ENCODE data around the gene HLA-E. TPM values are rescaled to one million over a fixed set of nuclear protein-coding genes. Genes with fewer than 3 reads are reported as not detected.
A peak's percentile ranks its signal among the peaks of the same experiment; 100 is the strongest.

HLA-E gene
- total RNA-seq (ENCODE audit: unreplicated experiment): 274 TPM
- long read RNA-seq, transcript HLA-E-201 (8 exons, 2,601 nt): major isoform, 217 of 259 reads
- long read RNA-seq, partial matches to known transcripts: 21 of 259 reads
- long read RNA-seq, other reads (novel, unspliced or antisense): 21 of 259 reads

DNA sequence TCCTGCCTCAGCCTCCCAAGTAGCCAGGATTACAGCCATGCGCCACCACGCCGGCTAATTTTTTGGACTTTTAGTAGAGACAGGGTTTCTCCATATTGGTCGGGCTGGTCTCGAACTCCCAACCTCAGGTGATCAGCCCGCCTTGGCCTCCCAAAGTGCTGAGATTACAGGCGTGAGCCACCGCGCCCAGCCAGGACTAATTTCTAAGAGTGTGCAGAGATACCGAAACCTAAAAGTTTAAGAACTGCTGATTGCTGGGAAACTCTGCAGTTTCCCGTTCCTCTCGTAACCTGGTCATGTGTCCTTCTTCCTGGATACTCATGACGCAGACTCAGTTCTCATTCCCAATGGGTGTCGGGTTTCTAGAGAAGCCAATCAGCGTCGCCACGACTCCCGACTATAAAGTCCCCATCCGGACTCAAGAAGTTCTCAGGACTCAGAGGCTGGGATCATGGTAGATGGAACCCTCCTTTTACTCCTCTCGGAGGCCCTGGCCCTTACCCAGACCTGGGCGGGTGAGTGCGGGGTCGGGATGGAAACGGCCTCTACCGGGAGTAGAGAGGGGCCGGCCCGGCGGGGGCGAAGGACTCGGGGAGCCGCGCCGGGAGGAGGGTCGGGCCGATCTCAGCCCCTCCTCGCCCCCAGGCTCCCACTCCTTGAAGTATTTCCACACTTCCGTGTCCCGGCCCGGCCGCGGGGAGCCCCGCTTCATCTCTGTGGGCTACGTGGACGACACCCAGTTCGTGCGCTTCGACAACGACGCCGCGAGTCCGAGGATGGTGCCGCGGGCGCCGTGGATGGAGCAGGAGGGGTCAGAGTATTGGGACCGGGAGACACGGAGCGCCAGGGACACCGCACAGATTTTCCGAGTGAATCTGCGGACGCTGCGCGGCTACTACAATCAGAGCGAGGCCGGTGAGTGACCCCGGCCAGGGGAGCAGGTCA, at the start of gene HLA-E:
Gene HLA-E, plus strand, starts transcription at position 429 of the 945 bp plus-strand sequence. Its CDS starts 23 bp downstream, at position 452.
- H3K4me3 Mint-ChIP-seq (ENCODE audit: unreplicated experiment): peak within 1 kb of the TSS; percentile 97
- peaks cover 42% of the 10 kb centered on the region for H3K4me1 Mint-ChIP-seq (ENCODE audit: unreplicated experiment)
- peaks cover 11% of the 10 kb centered on the region for H3K27me3 Mint-ChIP-seq (ENCODE audit: unreplicated experiment)
- peak within 1 kb of the TSS; percentile 96 for H3K27ac Mint-ChIP-seq (ENCODE audit: unreplicated experiment)
- TF ChIP-seq, protein P1, sequence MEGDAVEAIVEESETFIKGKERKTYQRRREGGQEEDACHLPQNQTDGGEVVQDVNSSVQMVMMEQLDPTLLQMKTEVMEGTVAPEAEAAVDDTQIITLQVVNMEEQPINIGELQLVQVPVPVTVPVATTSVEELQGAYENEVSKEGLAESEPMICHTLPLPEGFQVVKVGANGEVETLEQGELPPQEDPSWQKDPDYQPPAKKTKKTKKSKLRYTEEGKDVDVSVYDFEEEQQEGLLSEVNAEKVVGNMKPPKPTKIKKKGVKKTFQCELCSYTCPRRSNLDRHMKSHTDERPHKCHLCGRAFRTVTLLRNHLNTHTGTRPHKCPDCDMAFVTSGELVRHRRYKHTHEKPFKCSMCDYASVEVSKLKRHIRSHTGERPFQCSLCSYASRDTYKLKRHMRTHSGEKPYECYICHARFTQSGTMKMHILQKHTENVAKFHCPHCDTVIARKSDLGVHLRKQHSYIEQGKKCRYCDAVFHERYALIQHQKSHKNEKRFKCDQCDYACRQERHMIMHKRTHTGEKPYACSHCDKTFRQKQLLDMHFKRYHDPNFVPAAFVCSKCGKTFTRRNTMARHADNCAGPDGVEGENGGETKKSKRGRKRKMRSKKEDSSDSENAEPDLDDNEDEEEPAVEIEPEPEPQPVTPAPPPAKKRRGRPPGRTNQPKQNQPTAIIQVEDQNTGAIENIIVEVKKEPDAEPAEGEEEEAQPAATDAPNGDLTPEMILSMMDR (IDR thresholded peaks at IDR 0.05; ENCODE audit: unreplicated experiment): no peak
- H3K9me3 Mint-ChIP-seq (ENCODE audit: unreplicated experiment): no peaks in the 10 kb centered on the region
- H3K36me3 Mint-ChIP-seq (ENCODE audit: low read depth, unreplicated experiment): peaks cover 31% of the 10 kb centered on the region
- peak; percentile 79 for DNase-seq (ENCODE audit: low spot score)

- TF ChIP-seq, protein P1 (IDR thresholded peaks at IDR 0.05; ENCODE audit: unreplicated experiment): no peak
- Mint-ChIP-seq H3K36me3 (ENCODE audit: low read depth, unreplicated experiment) (no peaks in the 10 kb centered on the region), H3K4me1 (ENCODE audit: unreplicated experiment) (no peaks in the 10 kb centered on the region), H3K27me3 (ENCODE audit: unreplicated experiment) (peaks cover 2% of the 10 kb centered on the region), H3K4me3 (ENCODE audit: unreplicated experiment) (no peak overlapping the region), H3K9me3 (ENCODE audit: unreplicated experiment) (no peaks in the 10 kb centered on the region), H3K27ac (ENCODE audit: unreplicated experiment) (no peak overlapping the region)
- no peak for DNase-seq (ENCODE audit: low spot score)
Measured at GRCh38 chr6:30441171-30441570, 48.1 kb upstream of the HLA-E start.

DNA sequence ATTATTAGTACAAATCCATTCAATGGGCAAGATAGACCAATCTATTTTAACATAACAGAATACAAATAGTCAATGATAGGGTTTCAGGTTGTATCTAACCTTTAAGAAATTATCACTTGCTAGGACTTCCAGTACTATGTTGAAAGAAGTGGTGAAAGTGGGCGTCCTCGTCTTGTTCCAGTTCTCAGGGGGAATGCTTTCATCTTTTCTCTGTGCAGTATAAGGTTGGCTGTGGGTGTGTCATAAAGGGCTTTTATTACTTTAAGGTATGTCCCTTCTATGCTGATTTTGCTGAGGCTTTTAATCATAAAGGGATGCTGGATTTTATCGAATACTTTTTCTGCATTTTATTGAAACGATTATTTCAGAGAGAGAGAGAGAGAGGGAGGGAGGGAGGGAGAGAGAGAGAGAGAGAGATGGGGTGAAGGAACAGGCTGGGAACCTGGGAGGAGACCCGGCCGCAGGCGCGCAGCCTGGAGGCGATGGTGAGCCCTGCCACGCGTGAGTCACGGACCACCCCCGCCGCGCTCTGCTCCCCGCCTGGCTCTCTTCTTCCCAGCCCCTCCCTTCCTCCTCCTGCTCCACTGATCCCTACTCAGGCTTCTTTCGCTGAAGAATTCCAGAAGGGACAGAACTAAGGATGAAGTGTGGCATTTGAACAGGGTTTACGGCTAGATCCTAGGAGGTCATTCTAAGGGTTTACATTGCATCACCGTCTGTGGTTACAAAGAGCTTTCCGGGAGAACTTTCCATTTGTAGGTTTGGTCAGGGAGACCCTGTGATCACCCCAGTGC, 45.5 kb upstream of the HLA-E start:
- Mint-ChIP-seq H3K27me3 (ENCODE audit: unreplicated experiment) (peaks cover 2% of the 10 kb centered on the region), H3K4me3 (ENCODE audit: unreplicated experiment) (no peak overlapping the region), H3K27ac (ENCODE audit: unreplicated experiment) (no peak overlapping the region), H3K9me3 (ENCODE audit: unreplicated experiment) (no peaks in the 10 kb centered on the region), H3K36me3 (ENCODE audit: low read depth, unreplicated experiment) (no peaks in the 10 kb centered on the region), H3K4me1 (ENCODE audit: unreplicated experiment) (no peaks in the 10 kb centered on the region)
- no peak for DNase-seq (ENCODE audit: low spot score)
- TF ChIP-seq, protein P1 (IDR thresholded peaks at IDR 0.05; ENCODE audit: unreplicated experiment): no peak

DNA sequence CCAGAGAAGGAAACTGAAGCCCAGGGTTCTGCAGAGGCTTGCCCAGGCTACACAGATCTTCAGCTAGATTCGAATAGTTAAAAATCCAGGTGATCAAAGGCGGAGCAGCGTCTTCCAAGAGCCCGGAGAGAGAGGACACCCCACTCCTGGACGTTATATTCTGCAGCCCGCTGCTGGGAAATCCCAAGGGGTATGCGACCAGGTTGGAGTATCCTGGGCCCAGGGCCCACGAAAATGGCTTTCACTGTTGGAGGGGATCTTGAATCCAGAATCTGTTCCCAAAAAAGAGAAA, 44.9 kb upstream of the HLA-E start:
- Mint-ChIP-seq H3K36me3 (ENCODE audit: low read depth, unreplicated experiment) (no peaks in the 10 kb centered on the region), H3K4me3 (ENCODE audit: unreplicated experiment) (no peak overlapping the region)

More for the DNA sequence above, 44.9 kb upstream of the HLA-E start:
- TF ChIP-seq, protein P1 (IDR thresholded peaks at IDR 0.05; ENCODE audit: unreplicated experiment): no peak
- Mint-ChIP-seq H3K27ac (ENCODE audit: unreplicated experiment) (no peak overlapping the region), H3K9me3 (ENCODE audit: unreplicated experiment) (no peaks in the 10 kb centered on the region), H3K27me3 (ENCODE audit: unreplicated experiment) (peaks cover 2% of the 10 kb centered on the region), H3K4me1 (ENCODE audit: unreplicated experiment) (no peaks in the 10 kb centered on the region)
- DNase-seq (ENCODE audit: low spot score): no peak
